Activated CD4-positive, alpha-beta T cell treated with anti-CD3 and anti-CD28 coated beads, Interleukin-2, amount 50 U/mL, for 48 hours (primary cell): ENCODE results near the gene UCMA.
"Not testable (repeated sequence)": the region's sequence is repeated elsewhere in the genome, so short reads cannot be mapped to it uniquely, and the experiment has no call there.

Experiments used
- DNase-seq, 2 experiments: peaks; one replicate each; pipeline ENCODE4 v3.0.0-alpha.2; 2020

UCMA gene

GRCh38 chr10:13234172-13234571 is at the start of gene UCMA:
TSS of gene UCMA (minus strand) at chr10:13234374. CDS start at chr10:13234258, 116 bp downstream.
- no peak for DNase-seq

GRCh38 chr10:13282348-13282747 is 48.2 kb upstream of the UCMA start:
- not testable (repeated sequence) for DNase-seq

GRCh38 chr10:13276749-13277365 is 42.7 kb upstream of the UCMA start:
- no peak for DNase-seq

GRCh38 chr10:13276146-13276545 is 42.0 kb upstream of the UCMA start:
- not testable (repeated sequence) for DNase-seq

GRCh38 chr10:13272164-13272571 is 38.0 kb upstream of the UCMA start:
- DNase-seq, result no peak

- peak; percentile 60 to 65 for DNase-seq
Observed at GRCh38 chr10:13271552-13272163, 37.5 kb upstream of the UCMA start.

- no peak for DNase-seq
Observed at GRCh38 chr10:13270877-13271551, 36.8 kb upstream of the UCMA start.

GRCh38 chr10:13268841-13269240 is 34.7 kb upstream of the UCMA start:
- no peak for DNase-seq

GRCh38 chr10:13268310-13268709 is 34.1 kb upstream of the UCMA start:
- no peak for DNase-seq

- no peak for DNase-seq
Observed at GRCh38 chr10:13263591-13263990, 29.4 kb upstream of the UCMA start.

GRCh38 chr10:13262433-13262832 is 28.3 kb upstream of the UCMA start:
- DNase-seq, result no peak

- DNase-seq, result no peak
Observed at GRCh38 chr10:13257621-13258140, 23.5 kb upstream of the UCMA start.

GRCh38 chr10:13256627-13257026 is 22.5 kb upstream of the UCMA start:
- DNase-seq, result no peak

GRCh38 chr10:13253726-13254125 is 19.6 kb upstream of the UCMA start:
- DNase-seq, result no peak

- DNase-seq, result no peak
Observed at GRCh38 chr10:13247784-13248183, 13.6 kb upstream of the UCMA start.

- DNase-seq, result no peak
Observed at GRCh38 chr10:13247246-13247645, 13.1 kb upstream of the UCMA start.

GRCh38 chr10:13242260-13242659 is 8.1 kb upstream of the UCMA start:
- DNase-seq, result not testable (repeated sequence)

- DNase-seq, result no peak
Observed at GRCh38 chr10:13241613-13242012, 7.4 kb upstream of the UCMA start.

GRCh38 chr10:13239923-13240322 is 5.7 kb upstream of the UCMA start:
- no peak for DNase-seq

GRCh38 chr10:13238271-13239077 is 4.3 kb upstream of the UCMA start:
- no peak for DNase-seq

GRCh38 chr10:13236638-13237037 is 2.5 kb upstream of the UCMA start:
- no peak for DNase-seq

- not testable (repeated sequence) for DNase-seq
Observed at GRCh38 chr10:13234736-13235135, 562 bp upstream of the UCMA start.

- DNase-seq, result no peak
Observed at GRCh38 chr10:13233358-13233757, 816 bp downstream of the UCMA start.
